GM12892 (cell line): Measurements from ENCODE around the gene BPIFB1.

ENCODE experiments used
- DNase-seq: peaks from one replicate; pipeline ENCODE4 v3.0.0; 2011; ENCODE audit not compliant: insufficient read length
- FAIRE-seq: peaks from 2 replicates; lab custom pipeline; 2011; peaks lifted over from hg19 to GRCh38; lab: Jason Lieb, UNC
- POLR2A ChIP-seq: IDR thresholded peaks from 2 replicates; pipeline ENCODE4 v1.6.1; 2011; ENCODE audit warnings: low read depth, low read length, control low read depth
- POLR2AphosphoS5 ChIP-seq: IDR thresholded peaks from 2 replicates; pipeline ENCODE4 v1.6.1; 2011; ENCODE audit warnings: low read depth, low read length, control low read depth
- TAF1 ChIP-seq: IDR thresholded peaks from 2 replicates; pipeline ENCODE4 v1.6.1; 2011; ENCODE audit warnings: low read depth, mild to moderate bottlenecking, control low read depth, low read length, borderline replicate concordance

BPIFB1 gene

GRCh38 chr20:33337531-33338165 lies 54.6 kb downstream of the BPIFB1 start:
- DNase-seq (no peak), FAIRE-seq (peak; percentile 57)
- TF ChIP-seq TAF1: no peak
- no peak for TF ChIP-seq POLR2A
- no peak for TF ChIP-seq POLR2AphosphoS5

GRCh38 chr20:33338467-33339258 lies 55.6 kb downstream of the BPIFB1 start:
- DNase-seq (no peak), FAIRE-seq (no peak)
- no peak for TF ChIP-seq POLR2A
- TF ChIP-seq POLR2AphosphoS5: no peak
- no peak for TF ChIP-seq TAF1

- no peak for FAIRE-seq
- no peak for TF ChIP-seq TAF1
- no peak for TF ChIP-seq POLR2AphosphoS5
- no peak for TF ChIP-seq POLR2A
- DNase-seq: no peak
Measured at GRCh38 chr20:33339515-33340058, 56.6 kb downstream of the BPIFB1 start.

- no peak for DNase-seq
- TF ChIP-seq TAF1: no peak
- no peak for TF ChIP-seq POLR2AphosphoS5
- TF ChIP-seq POLR2A: no peak
- no peak for FAIRE-seq
Measured at GRCh38 chr20:33343521-33343920, 60.5 kb downstream of the BPIFB1 start.

- FAIRE-seq (no peak), DNase-seq (no peak)
- TF ChIP-seq POLR2AphosphoS5 (no peak), POLR2A (no peak), TAF1 (no peak)
Measured at GRCh38 chr20:33345342-33345741, 62.3 kb downstream of the BPIFB1 start.

GRCh38 chr20:33348136-33348937 lies 65.3 kb downstream of the BPIFB1 start:
- FAIRE-seq (no peak), DNase-seq (no peak)
- TF ChIP-seq POLR2AphosphoS5 (no peak), TAF1 (no peak), POLR2A (no peak)

- DNase-seq (no peak), FAIRE-seq (no peak)
Measured at GRCh38 chr20:33349493-33349892, 66.5 kb downstream of the BPIFB1 start.

GRCh38 chr20:33351696-33352095 lies 68.7 kb downstream of the BPIFB1 start:
- DNase-seq: no peak
- no peak for TF ChIP-seq TAF1
- no peak for TF ChIP-seq POLR2AphosphoS5
- no peak for TF ChIP-seq POLR2A
- no peak for FAIRE-seq

More at GRCh38 chr20:33349493-33349892, 66.5 kb downstream of the BPIFB1 start:
- TF ChIP-seq TAF1 (no peak), POLR2AphosphoS5 (no peak), POLR2A (no peak)

GRCh38 chr20:33352258-33353012 lies 69.4 kb downstream of the BPIFB1 start:
- FAIRE-seq (no peak), DNase-seq (no peak)
- TF ChIP-seq POLR2A: no peak
- no peak for TF ChIP-seq TAF1
- TF ChIP-seq POLR2AphosphoS5: no peak

GRCh38 chr20:33353013-33353402 lies 70.0 kb downstream of the BPIFB1 start:
- no peak for FAIRE-seq

More at GRCh38 chr20:33353013-33353402, 70.0 kb downstream of the BPIFB1 start:
- no peak for DNase-seq
- TF ChIP-seq POLR2A: no peak
- TF ChIP-seq TAF1: no peak
- no peak for TF ChIP-seq POLR2AphosphoS5
